ENCODE measurements around the gene WDTC1. TPM values are rescaled to one million over a fixed set of nuclear protein-coding genes. Genes with fewer than 3 reads are reported as not detected.

The WDTC1 gene
- total and polyA plus RNA-seq, 2 of the 13 experiments (the other 11 are each of a cell fraction or from before 2014, with no cell fraction given) = 5.5 TPM

- TF ChIP-seq ZNF784 (CRISPR knock-in tag; IDR thresholded peaks at IDR 0.05; ENCODE audit: borderline replicate concordance) (peak; percentile 21; the same call in 1 of the 2 replicates), TFE3 (CRISPR knock-in tag; IDR thresholded peaks at IDR 0.05) (0 out of 2 replicates have a peak, but pooled peaks have one; percentile 28), E2F2 (CRISPR knock-in tag; IDR thresholded peaks at IDR 0.05; ENCODE audit: borderline replicate concordance) (no peak), HNRNPK (IDR thresholded peaks at IDR 0.05; ENCODE audit: low read depth, low read length, poor library complexity, severe bottlenecking) (no peak), ZNF674 (CRISPR knock-in tag; IDR thresholded peaks at IDR 0.05; ENCODE audit: low read depth) (no peak), SMAD9 (CRISPR knock-in tag; IDR thresholded peaks at IDR 0.05) (no peak), ZNF20 (CRISPR knock-in tag; IDR thresholded peaks at IDR 0.05) (no peak), JUND (CRISPR knock-in tag; IDR thresholded peaks at IDR 0.05) (peak; percentile 53; the same call in 1 of the 2 replicates), FOSL2 (CRISPR knock-in tag; IDR thresholded peaks at IDR 0.05) (no peak), ZNF12 (CRISPR knock-in tag; IDR thresholded peaks at IDR 0.05) (no peak), ISX (CRISPR knock-in tag; conservative IDR thresholded peaks at IDR 0.05) (no peak), ZNF567 (CRISPR knock-in tag; IDR thresholded peaks at IDR 0.05; ENCODE audit: borderline replicate concordance) (no peak), ZNF747 (CRISPR knock-in tag; IDR thresholded peaks at IDR 0.05; ENCODE audit: borderline replicate concordance) (peak; percentile 76; the same call in 1 of the 2 replicates), TEAD2 (CRISPR knock-in tag; IDR thresholded peaks at IDR 0.05) (no peak), ZNF619 (CRISPR knock-in tag; IDR thresholded peaks at IDR 0.05) (no peak; the same call in 1 of the 2 replicates), AHDC1 (CRISPR knock-in tag; IDR thresholded peaks at IDR 0.05; ENCODE audit: borderline replicate concordance) (no peak), TBL1XR1 (IDR thresholded peaks at IDR 0.05; ENCODE audit: borderline replicate concordance, low read length, partially characterized antibody) (no peak)
Observed at GRCh38 chr1:27342778-27343638, 108.6 kb downstream of the WDTC1 start (continued).
